GM19455 (cell line): Measurements from ENCODE around the gene MTMR2.
"Not testable (repeated sequence)": the region's sequence is repeated elsewhere in the genome, so short reads cannot be mapped to it uniquely, and the experiment has no call there.

Experiments
- ATAC-seq: cut with Tn5 transposase; IDR thresholded peaks from one replicate; pipeline ENCODE4 v1.9.1; 2021; ENCODE audit not compliant: unreplicated experiment

The MTMR2 gene

GRCh38 chr11:95886462-95886861, 37.4 kb downstream of the MTMR2 start:
- ATAC-seq: no peak

- no peak for ATAC-seq
Observed at GRCh38 chr11:95884802-95885201, 39.1 kb downstream of the MTMR2 start.

GRCh38 chr11:95884376-95884775, 39.5 kb downstream of the MTMR2 start:
- no peak for ATAC-seq

GRCh38 chr11:95883381-95883780, 40.5 kb downstream of the MTMR2 start:
- ATAC-seq: no peak

GRCh38 chr11:95877291-95877690, 46.6 kb downstream of the MTMR2 start:
- ATAC-seq: no peak

GRCh38 chr11:95870877-95871276, 53.0 kb downstream of the MTMR2 start:
- ATAC-seq: not testable (repeated sequence)

GRCh38 chr11:95867105-95867504, 56.8 kb downstream of the MTMR2 start:
- ATAC-seq: no peak

- no peak for ATAC-seq
Observed at GRCh38 chr11:95863486-95864140, 60.3 kb downstream of the MTMR2 start.

- ATAC-seq: not testable (repeated sequence)
Observed at GRCh38 chr11:95860024-95860423, 63.9 kb downstream of the MTMR2 start.

GRCh38 chr11:95854362-95854761, 69.5 kb downstream of the MTMR2 start:
- not testable (repeated sequence) for ATAC-seq

GRCh38 chr11:95853862-95854261, 70.0 kb downstream of the MTMR2 start:
- no peak for ATAC-seq

- ATAC-seq: no peak
Observed at GRCh38 chr11:95853138-95853537, 70.8 kb downstream of the MTMR2 start.

GRCh38 chr11:95850137-95850536, 73.8 kb downstream of the MTMR2 start:
- ATAC-seq: no peak

GRCh38 chr11:95849087-95849825, 74.7 kb downstream of the MTMR2 start:
- no peak for ATAC-seq

GRCh38 chr11:95845167-95845566, 78.7 kb downstream of the MTMR2 start:
- ATAC-seq: no peak

GRCh38 chr11:95835768-95836488, 88.0 kb downstream of the MTMR2 start:
- no peak for ATAC-seq

- no peak for ATAC-seq
Observed at GRCh38 chr11:95835351-95835750, 88.6 kb downstream of the MTMR2 start.

GRCh38 chr11:95833378-95833777, 90.5 kb downstream of the MTMR2 start:
- no peak for ATAC-seq

- no peak for ATAC-seq
Observed at GRCh38 chr11:95832763-95833162, 91.1 kb downstream of the MTMR2 start.

GRCh38 chr11:95831198-95831883, 92.6 kb downstream of the MTMR2 start:
- no peak for ATAC-seq

GRCh38 chr11:95829580-95830259, 94.2 kb downstream of the MTMR2 start:
- ATAC-seq: no peak
